VCaP (cell line): ENCODE measurements around the gene RNF167.
A peak's percentile ranks its signal among the peaks of the same experiment; 100 is the strongest.

Source experiments
- H3K27ac ChIP-seq: fragments of 450-650 bp; 2 replicates; pipeline ENCODE4 v1.5.1; 2017
- CTCF ChIP-seq: fragments of 450-650 bp; conservative IDR thresholded peaks from 2 replicates; pipeline ENCODE4 v1.5.1; 2017; ENCODE audit warnings: mild to moderate bottlenecking, moderate library complexity

RNF167 gene

GRCh38 chr17:4937553-4937952 is 2.5 kb upstream of the RNF167 start:
- TF ChIP-seq CTCF = no peak

GRCh38 chr17:4938069-4938491 is 2.0 kb upstream of the RNF167 start:
- no peak for TF ChIP-seq CTCF
- peak overlapping the region; percentile 88; the same call in 1 of the 2 replicates for H3K27ac ChIP-seq

More at GRCh38 chr17:4937553-4937952, 2.5 kb upstream of the RNF167 start:
- H3K27ac ChIP-seq = no peak overlapping the region; the same call in 1 of the 2 replicates

GRCh38 chr17:4938688-4939545 is 1.2 kb upstream of the RNF167 start:
- H3K27ac ChIP-seq = peak overlapping the region; percentile 88
- TF ChIP-seq CTCF = no peak

- TF ChIP-seq CTCF = no peak
- H3K27ac ChIP-seq = peak overlapping the region; percentile 88
Observed at GRCh38 chr17:4939546-4939795, 597 bp upstream of the RNF167 start.

- no peak for TF ChIP-seq CTCF
- H3K27ac ChIP-seq = peak overlapping the region; percentile 88
Observed at GRCh38 chr17:4940555-4941318, 669 bp downstream of the RNF167 start.

- TF ChIP-seq CTCF = no peak
- peak overlapping the region; percentile 88; the same call in 1 of the 2 replicates for H3K27ac ChIP-seq
Observed at GRCh38 chr17:4941319-4941610, 1.2 kb downstream of the RNF167 start.

- H3K27ac ChIP-seq = no peak overlapping the region
- TF ChIP-seq CTCF = no peak
Observed at GRCh38 chr17:4942760-4943508, 2.9 kb downstream of the RNF167 start.
